K562 (cell line): Measurements from ENCODE around the gene ABHD5. TPM values are rescaled to one million over a fixed set of nuclear protein-coding genes. Genes with fewer than 3 reads are reported as not detected.

Experiments
- ATF1 ChIP-seq, 2 experiments: fragments of 450-650 bp in 1 of 2; IDR thresholded peaks; 2 replicates each; pipeline ENCODE4 v1.6.1; 2016; ENCODE audit warnings: missing compliant biosample characterization in 1 of 2, missing genetic modification characterization in 1 of 2
- BACH1 ChIP-seq: fragments of 200-800 bp; sonication (Bioruptor generic); IDR thresholded peaks from 2 replicates; pipeline ENCODE4 v1.6.1; 2016; ENCODE audit warnings: missing genetic modification characterization, missing compliant biosample characterization
- CREB1 ChIP-seq, 2 experiments: sonication (generic) in 1 of 2; formaldehyde crosslinking in 1 of 2; IDR thresholded peaks; 2 replicates each; pipeline versions ENCODE4 v1.6.1 to v1.8.0; 2012 to 2022; ENCODE audit warnings: inconsistent platforms in 1 of 2, mild to moderate bottlenecking in 1 of 2, missing genetic modification reagents in 1 of 2, moderate library complexity in 1 of 2
- DPF2 ChIP-seq: fragments of 450-650 bp; IDR thresholded peaks from 2 replicates; pipeline ENCODE4 v1.6.1; 2016
- NUFIP1 ChIP-seq: fragments of 450-650 bp; IDR thresholded peaks from 2 replicates; pipeline ENCODE4 v1.6.1; 2018; ENCODE audit not compliant: partially characterized antibody
- PHB2 ChIP-seq: fragments of 450-650 bp; IDR thresholded peaks from 2 replicates; pipeline ENCODE4 v1.6.1; 2017; ENCODE audit warnings: low read depth
- POLR2A ChIP-seq: fragments of 450-650 bp; conservative IDR thresholded peaks from 2 replicates; pipeline ENCODE4 v1.6.1; 2016
- RB1 ChIP-seq: fragments of 450-650 bp; IDR thresholded peaks from 2 replicates; pipeline ENCODE4 v1.6.1; 2017; ENCODE audit warnings: low read depth, mild to moderate bottlenecking
- SAP30 ChIP-seq: fragments of 200-600 bp; sonication (generic); IDR thresholded peaks from 2 replicates; pipeline ENCODE4 v1.6.1; 2012; ENCODE audit warnings: borderline replicate concordance, low read depth, mild to moderate bottlenecking, moderate library complexity, low read length, control low read depth, inconsistent platforms; ENCODE audit not compliant: insufficient read depth, poor library complexity, severe bottlenecking
- SMAD1 ChIP-seq: fragments of 150-350 bp; IDR thresholded peaks from 2 replicates; pipeline ENCODE4 v1.6.1; 2014; ENCODE audit warnings: low read length, low read depth; ENCODE audit not compliant: partially characterized antibody
- SMARCA4 ChIP-seq: fragments of 450-650 bp; IDR thresholded peaks from 2 replicates; pipeline ENCODE4 v1.6.1; 2016
- SNRNP70 ChIP-seq: fragments of 200-400 bp; formaldehyde crosslinking; optimal IDR thresholded peaks from 2 replicates; pipeline ENCODE3; 2017; ENCODE audit warnings: low read depth, low read length
- SPI1 ChIP-seq: IDR thresholded peaks from 2 replicates; pipeline ENCODE4 v1.6.1; 2011; ENCODE audit warnings: low read depth, low read length, control low read depth, borderline replicate concordance
- TBP ChIP-seq: optimal IDR thresholded peaks from 2 replicates; pipeline ENCODE3; 2011; ENCODE audit warnings: low read depth, low read length, improper control_type of control experiment
- ZBTB17 ChIP-seq: fragments of 450-650 bp; formaldehyde crosslinking; IDR thresholded peaks from 2 replicates; pipeline ENCODE4 v1.4.0; 2020; ENCODE audit warnings: mild to moderate bottlenecking
- ZFP36 ChIP-seq: fragments of 150-350 bp; IDR thresholded peaks from 2 replicates; pipeline ENCODE4 v1.6.1; 2018; ENCODE audit warnings: low read length, low read depth; ENCODE audit not compliant: partially characterized antibody
- ZNF184 ChIP-seq: sonication (generic); formaldehyde crosslinking; IDR thresholded peaks from 2 replicates; pipeline ENCODE4 v1.5.0; 2020; ENCODE audit warnings: missing genetic modification reagents
- ZNF239 ChIP-seq: fragments of 250-450 bp; sonication (Bioruptor Pico); IDR thresholded peaks from 2 replicates; pipeline ENCODE4 v1.4.0; 2020; ENCODE audit warnings: mild to moderate bottlenecking
- ZNF24 ChIP-seq: fragments of 450-650 bp; IDR thresholded peaks from 2 replicates; pipeline ENCODE4 v1.6.1; 2016
- ZNF408 ChIP-seq: fragments of 250-450 bp; sonication (Bioruptor Pico); IDR thresholded peaks from 2 replicates; pipeline ENCODE4 v1.4.0; 2020; ENCODE audit warnings: low read depth, mild to moderate bottlenecking, moderate library complexity
- ZNF589 ChIP-seq: fragments of 200-800 bp; sonication (Bioruptor generic); IDR thresholded peaks from 2 replicates; pipeline ENCODE4 v1.6.1; 2016; ENCODE audit warnings: low read depth, missing genetic modification characterization, missing compliant biosample characterization
- polyA plus RNA-seq, 8 experiments: library from polyadenylated mRNA; depleted of rRNA in 4 of 8; stranded (reverse) in 5 of 8; unstranded in 3 of 8; fragments of >200 nt; fragmentation: Nextera tagmentation in 2 of 8; fragmentation: Illumina TruSeq in 1 of 8; extraction: Ambion mirVana in 2 of 8; extraction: Trizol in 1 of 8; gene quantifications; 2 replicates each; pipeline versions ENCODE4 v1.2.1 to v1.2.3, GENCODE V29; 2011 to 2014; ENCODE audit warnings: inconsistent platforms in 1 of 8, missing spikeins in 1 of 8
- total RNA-seq, 7 experiments: library from RNA; depleted of rRNA in 6 of 7; stranded (reverse); fragments of >200 nt in 6 of 7; fragmentation: Illumina TruSeq in 2 of 7; extraction: Trizol in 2 of 7; gene quantifications; 2 replicates each; pipeline versions ENCODE4 v1.2.1 to v1.2.3, GENCODE V29; 2011 to 2021; ENCODE audit warnings: low replicate concordance in 1 of 7
- TF ChIP-seq, protein P1 (sequence below): fragments of 250-450 bp; sonication (Bioruptor Pico); IDR thresholded peaks from 2 replicates; pipeline ENCODE4 v1.4.0; 2020
- TF ChIP-seq, protein P2 (sequence below): fragments of 200-800 bp; sonication (Bioruptor generic); IDR thresholded peaks from 2 replicates; pipeline ENCODE4 v1.6.1; 2017; ENCODE audit warnings: missing genetic modification characterization, missing compliant biosample characterization
- TF ChIP-seq, protein P3 (sequence below): fragments of 450-650 bp; formaldehyde crosslinking; IDR thresholded peaks from 2 replicates; pipeline ENCODE4 v1.4.0; 2020; ENCODE audit warnings: mild to moderate bottlenecking, moderate library complexity
- TF ChIP-seq, protein P4 (sequence below): fragments of 450-650 bp; IDR thresholded peaks from 2 replicates; pipeline ENCODE4 v1.6.1; 2017; ENCODE audit warnings: mild to moderate bottlenecking, moderate library complexity

ABHD5 gene
- total and polyA plus RNA-seq, 9 of the 15 experiments (the other 6 are each of a cell fraction or from before 2014, with no cell fraction given) = 27.8 to 61.7 (median 39.9) TPM

DNA sequence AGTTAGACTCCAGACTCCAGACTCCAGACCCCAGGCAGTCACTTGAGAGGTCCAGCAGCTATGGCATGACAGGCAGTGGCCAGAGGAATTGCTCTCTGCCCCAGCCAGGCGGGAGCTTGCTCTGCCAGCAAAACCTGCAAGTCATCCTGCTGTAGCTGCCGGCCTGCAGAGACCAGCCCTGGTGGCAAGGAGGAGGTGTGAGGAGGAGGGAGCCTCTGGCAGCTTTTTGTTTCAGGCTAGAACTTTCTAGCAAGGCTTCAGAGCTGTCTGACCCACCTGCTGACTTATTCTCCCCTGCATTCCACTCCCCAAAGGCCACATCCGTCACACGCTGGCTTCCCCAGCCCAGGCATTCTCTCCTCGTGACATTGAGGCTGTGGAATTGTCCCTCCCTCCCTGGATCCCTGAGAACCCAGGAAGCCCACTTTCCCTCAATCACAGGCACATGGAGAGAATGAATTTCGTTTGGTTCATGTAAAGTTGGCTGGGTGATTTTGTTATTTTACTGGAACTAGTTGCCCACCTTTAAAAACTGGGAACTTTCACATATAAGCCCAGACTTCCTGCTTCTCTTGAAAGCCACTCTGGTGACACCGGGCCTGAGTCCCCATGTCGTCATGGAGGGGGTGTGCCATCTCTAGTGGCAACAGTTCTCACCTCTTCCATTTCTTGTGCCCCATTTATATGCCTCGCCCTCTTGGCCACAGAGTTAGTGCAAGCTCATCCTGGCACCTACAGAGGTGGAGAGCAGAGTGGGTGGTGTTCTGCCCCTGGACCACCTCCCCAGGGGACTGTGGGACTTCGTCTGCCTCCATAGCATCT, 82.7 kb downstream of the ABHD5 start (continued):
- TF ChIP-seq, protein P1, sequence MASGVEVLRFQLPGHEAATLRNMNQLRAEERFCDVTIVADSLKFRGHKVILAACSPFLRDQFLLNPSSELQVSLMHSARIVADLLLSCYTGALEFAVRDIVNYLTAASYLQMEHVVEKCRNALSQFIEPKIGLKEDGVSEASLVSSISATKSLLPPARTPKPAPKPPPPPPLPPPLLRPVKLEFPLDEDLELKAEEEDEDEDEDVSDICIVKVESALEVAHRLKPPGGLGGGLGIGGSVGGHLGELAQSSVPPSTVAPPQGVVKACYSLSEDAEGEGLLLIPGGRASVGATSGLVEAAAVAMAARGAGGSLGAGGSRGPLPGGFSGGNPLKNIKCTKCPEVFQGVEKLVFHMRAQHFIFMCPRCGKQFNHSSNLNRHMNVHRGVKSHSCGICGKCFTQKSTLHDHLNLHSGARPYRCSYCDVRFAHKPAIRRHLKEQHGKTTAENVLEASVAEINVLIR (CRISPR knock-in tag) = 0 out of 2 replicates have a peak, but pooled peaks have one; percentile 2
- peak; percentile 25 for TF ChIP-seq TBP
- no peak for TF ChIP-seq SPI1
- peak; percentile 63 for TF ChIP-seq ZFP36
- TF ChIP-seq SNRNP70 = no peak
- no peak for TF ChIP-seq ATF1 (CRISPR knock-in tag; IDR thresholded peaks at IDR 0.05)
- peak; percentile 54 for TF ChIP-seq ATF1 (tag; IDR thresholded peaks at IDR 0.05)
- TF ChIP-seq SMARCA4 = peak; percentile 78
- TF ChIP-seq, protein P2, sequence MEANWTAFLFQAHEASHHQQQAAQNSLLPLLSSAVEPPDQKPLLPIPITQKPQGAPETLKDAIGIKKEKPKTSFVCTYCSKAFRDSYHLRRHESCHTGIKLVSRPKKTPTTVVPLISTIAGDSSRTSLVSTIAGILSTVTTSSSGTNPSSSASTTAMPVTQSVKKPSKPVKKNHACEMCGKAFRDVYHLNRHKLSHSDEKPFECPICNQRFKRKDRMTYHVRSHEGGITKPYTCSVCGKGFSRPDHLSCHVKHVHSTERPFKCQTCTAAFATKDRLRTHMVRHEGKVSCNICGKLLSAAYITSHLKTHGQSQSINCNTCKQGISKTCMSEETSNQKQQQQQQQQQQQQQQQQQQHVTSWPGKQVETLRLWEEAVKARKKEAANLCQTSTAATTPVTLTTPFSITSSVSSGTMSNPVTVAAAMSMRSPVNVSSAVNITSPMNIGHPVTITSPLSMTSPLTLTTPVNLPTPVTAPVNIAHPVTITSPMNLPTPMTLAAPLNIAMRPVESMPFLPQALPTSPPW (CRISPR knock-in tag) = peak; percentile 51; the same call in 1 of the 2 replicates
- TF ChIP-seq ZBTB17 (CRISPR knock-in tag) = peak; percentile 77
- peak; percentile 72 for TF ChIP-seq DPF2
- TF ChIP-seq, protein P3, sequence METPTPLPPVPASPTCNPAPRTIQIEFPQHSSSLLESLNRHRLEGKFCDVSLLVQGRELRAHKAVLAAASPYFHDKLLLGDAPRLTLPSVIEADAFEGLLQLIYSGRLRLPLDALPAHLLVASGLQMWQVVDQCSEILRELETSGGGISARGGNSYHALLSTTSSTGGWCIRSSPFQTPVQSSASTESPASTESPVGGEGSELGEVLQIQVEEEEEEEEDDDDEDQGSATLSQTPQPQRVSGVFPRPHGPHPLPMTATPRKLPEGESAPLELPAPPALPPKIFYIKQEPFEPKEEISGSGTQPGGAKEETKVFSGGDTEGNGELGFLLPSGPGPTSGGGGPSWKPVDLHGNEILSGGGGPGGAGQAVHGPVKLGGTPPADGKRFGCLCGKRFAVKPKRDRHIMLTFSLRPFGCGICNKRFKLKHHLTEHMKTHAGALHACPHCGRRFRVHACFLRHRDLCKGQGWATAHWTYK (CRISPR knock-in tag) = peak; percentile 92
- TF ChIP-seq SAP30 = no peak
- no peak for TF ChIP-seq ZNF408
- no peak for TF ChIP-seq SMAD1
- TF ChIP-seq RB1 = peak; percentile 44; the same call in 1 of the 2 replicates
- peak; percentile 86 for TF ChIP-seq BACH1 (tag)
- TF ChIP-seq POLR2A = 0 out of 2 replicates have a peak, but pooled peaks have one; percentile 31
- peak; percentile 68 for TF ChIP-seq NUFIP1
- peak; percentile 83; the same call in 1 of the 2 replicates for TF ChIP-seq ZNF589
- no peak for TF ChIP-seq CREB1 (IDR thresholded peaks at IDR 0.05)
- 0 out of 2 replicates have a peak, but pooled peaks have one; percentile 11 for TF ChIP-seq CREB1 (CRISPR knock-in tag; IDR thresholded peaks at IDR 0.05)
- no peak for TF ChIP-seq ZNF24
- no peak for TF ChIP-seq ZNF239 (CRISPR knock-in tag)
- no peak for TF ChIP-seq ZNF184 (CRISPR knock-in tag)
- no peak for TF ChIP-seq PHB2
- TF ChIP-seq, protein P4, sequence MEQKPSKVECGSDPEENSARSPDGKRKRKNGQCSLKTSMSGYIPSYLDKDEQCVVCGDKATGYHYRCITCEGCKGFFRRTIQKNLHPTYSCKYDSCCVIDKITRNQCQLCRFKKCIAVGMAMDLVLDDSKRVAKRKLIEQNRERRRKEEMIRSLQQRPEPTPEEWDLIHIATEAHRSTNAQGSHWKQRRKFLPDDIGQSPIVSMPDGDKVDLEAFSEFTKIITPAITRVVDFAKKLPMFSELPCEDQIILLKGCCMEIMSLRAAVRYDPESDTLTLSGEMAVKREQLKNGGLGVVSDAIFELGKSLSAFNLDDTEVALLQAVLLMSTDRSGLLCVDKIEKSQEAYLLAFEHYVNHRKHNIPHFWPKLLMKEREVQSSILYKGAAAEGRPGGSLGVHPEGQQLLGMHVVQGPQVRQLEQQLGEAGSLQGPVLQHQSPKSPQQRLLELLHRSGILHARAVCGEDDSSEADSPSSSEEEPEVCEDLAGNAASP = no peak
